DND-41 (cell line): Measurements from ENCODE around the gene AAMDC.
"Not testable (repeated sequence)": the region's sequence is repeated elsewhere in the genome, so short reads cannot be mapped to it uniquely, and the experiment has no call there.

Source experiments
- ATAC-seq: fragments of 200-7000 bp; cut with Tn5 transposase; 3 replicates; pipeline ENCODE4 v1.9.1; 2021; ENCODE audit warnings: low read depth; ENCODE audit not compliant: insufficient read depth
- DNase-seq: peaks from one replicate; pipeline ENCODE4 v3.0.0-alpha.2; 2020
- H2AFZ ChIP-seq: 2 replicates; pipeline ENCODE4 v1.6.0; 2012; ENCODE audit warnings: low read depth, low read length
- H3K27ac ChIP-seq: 2 replicates; pipeline ENCODE4 v1.5.1; 2012; ENCODE audit warnings: low read length, inconsistent platforms
- H3K27me3 ChIP-seq: fragments of 200-600 bp; sonication (generic); 2 replicates; pipeline ENCODE4 v1.6.0; 2012; ENCODE audit warnings: low read length, mild to moderate bottlenecking, inconsistent platforms; ENCODE audit not compliant: insufficient read depth, poor library complexity
- H3K36me3 ChIP-seq: 2 replicates; pipeline ENCODE4 v1.5.1; 2012; ENCODE audit warnings: low read length, inconsistent platforms; ENCODE audit not compliant: insufficient read depth
- H3K4me1 ChIP-seq: 2 replicates; pipeline ENCODE4 v1.5.1; 2012; ENCODE audit warnings: mild to moderate bottlenecking, low read length; ENCODE audit not compliant: insufficient read depth
- H3K4me2 ChIP-seq: 2 replicates; pipeline ENCODE4 v1.6.0; 2012; ENCODE audit warnings: mild to moderate bottlenecking, moderate library complexity, low read length, inconsistent platforms; ENCODE audit not compliant: insufficient read depth
- H3K4me3 ChIP-seq, 2 experiments: fragments of 200-600 bp in 1 of 2; shearing (Covaris generic) in 1 of 2; 2 replicates each; pipeline ENCODE4 v1.5.1; 2012 to 2016; ENCODE audit warnings: inconsistent platforms in 2 of 2, low read length in 2 of 2, mild to moderate bottlenecking in 2 of 2, low read depth in 1 of 2, moderate library complexity in 1 of 2
- H3K79me2 ChIP-seq: 2 replicates; pipeline ENCODE4 v1.6.0; 2012; ENCODE audit warnings: low read length, inconsistent platforms; ENCODE audit not compliant: insufficient read depth
- H3K9ac ChIP-seq: 2 replicates; pipeline ENCODE4 v1.6.0; 2012; ENCODE audit warnings: low read depth, mild to moderate bottlenecking, inconsistent platforms, low read length, moderate library complexity
- H3K9me3 ChIP-seq: 2 replicates; pipeline ENCODE4 v1.5.1; 2012; ENCODE audit warnings: low read length, moderate library complexity, mild to moderate bottlenecking, inconsistent platforms; ENCODE audit not compliant: insufficient read depth, severe bottlenecking
- H4K20me1 ChIP-seq: 2 replicates; pipeline ENCODE4 v1.6.0; 2012; ENCODE audit warnings: low read length; ENCODE audit not compliant: insufficient read depth
- EZH2 ChIP-seq: IDR thresholded peaks from 3 replicates; pipeline ENCODE4 v1.6.1; 2012; ENCODE audit warnings: borderline replicate concordance, low read depth, mild to moderate bottlenecking, moderate library complexity, low read length, inconsistent platforms; ENCODE audit not compliant: severe bottlenecking
- TF ChIP-seq, protein P1 (sequence below): IDR thresholded peaks from 2 replicates; pipeline ENCODE4 v1.5.1; 2012; ENCODE audit warnings: borderline replicate concordance, low read length, moderate library complexity, mild to moderate bottlenecking; ENCODE audit not compliant: poor library complexity, severe bottlenecking; ENCODE audit errors: extremely low read depth

AAMDC gene

DNA sequence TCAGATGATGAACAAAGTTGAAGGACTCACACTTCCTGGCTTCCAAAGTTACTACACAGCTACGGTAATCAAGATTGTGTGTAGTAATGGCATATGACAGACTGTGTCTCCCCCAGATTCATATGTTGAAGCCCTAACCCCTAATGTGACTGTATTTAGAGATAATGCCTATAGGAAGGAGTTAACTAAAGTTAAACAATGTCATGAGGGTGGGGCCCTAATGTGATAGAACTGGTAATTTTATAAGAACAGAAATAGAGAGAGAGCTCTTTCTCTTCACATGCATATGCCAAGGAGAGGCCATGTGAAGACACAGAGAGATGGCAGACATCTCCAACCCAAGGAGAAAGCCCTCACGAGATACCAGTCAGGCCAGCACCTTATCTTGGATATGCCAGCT lies 8.0 kb downstream of the AAMDC start:
- H4K20me1 ChIP-seq: no peaks in the 10 kb centered on the region
- DNase-seq (no peak), ATAC-seq (no peak)
- no peak for TF ChIP-seq EZH2
- TF ChIP-seq, protein P1, sequence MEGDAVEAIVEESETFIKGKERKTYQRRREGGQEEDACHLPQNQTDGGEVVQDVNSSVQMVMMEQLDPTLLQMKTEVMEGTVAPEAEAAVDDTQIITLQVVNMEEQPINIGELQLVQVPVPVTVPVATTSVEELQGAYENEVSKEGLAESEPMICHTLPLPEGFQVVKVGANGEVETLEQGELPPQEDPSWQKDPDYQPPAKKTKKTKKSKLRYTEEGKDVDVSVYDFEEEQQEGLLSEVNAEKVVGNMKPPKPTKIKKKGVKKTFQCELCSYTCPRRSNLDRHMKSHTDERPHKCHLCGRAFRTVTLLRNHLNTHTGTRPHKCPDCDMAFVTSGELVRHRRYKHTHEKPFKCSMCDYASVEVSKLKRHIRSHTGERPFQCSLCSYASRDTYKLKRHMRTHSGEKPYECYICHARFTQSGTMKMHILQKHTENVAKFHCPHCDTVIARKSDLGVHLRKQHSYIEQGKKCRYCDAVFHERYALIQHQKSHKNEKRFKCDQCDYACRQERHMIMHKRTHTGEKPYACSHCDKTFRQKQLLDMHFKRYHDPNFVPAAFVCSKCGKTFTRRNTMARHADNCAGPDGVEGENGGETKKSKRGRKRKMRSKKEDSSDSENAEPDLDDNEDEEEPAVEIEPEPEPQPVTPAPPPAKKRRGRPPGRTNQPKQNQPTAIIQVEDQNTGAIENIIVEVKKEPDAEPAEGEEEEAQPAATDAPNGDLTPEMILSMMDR: no peak
- H3K9ac ChIP-seq: no peak overlapping the region
- H3K79me2 ChIP-seq: no peaks in the 10 kb centered on the region
- no peaks in the 10 kb centered on the region for H3K4me1 ChIP-seq
- no peak overlapping the region for H3K4me3 ChIP-seq
- no peaks in the 10 kb centered on the region for H3K27me3 ChIP-seq
- H3K36me3 ChIP-seq: no peaks in the 10 kb centered on the region
- no peak overlapping the region for H3K4me2 ChIP-seq
- H3K27ac ChIP-seq: no peak overlapping the region
- no peaks in the 10 kb centered on the region for H3K9me3 ChIP-seq
- no peak overlapping the region for H2AFZ ChIP-seq

DNA sequence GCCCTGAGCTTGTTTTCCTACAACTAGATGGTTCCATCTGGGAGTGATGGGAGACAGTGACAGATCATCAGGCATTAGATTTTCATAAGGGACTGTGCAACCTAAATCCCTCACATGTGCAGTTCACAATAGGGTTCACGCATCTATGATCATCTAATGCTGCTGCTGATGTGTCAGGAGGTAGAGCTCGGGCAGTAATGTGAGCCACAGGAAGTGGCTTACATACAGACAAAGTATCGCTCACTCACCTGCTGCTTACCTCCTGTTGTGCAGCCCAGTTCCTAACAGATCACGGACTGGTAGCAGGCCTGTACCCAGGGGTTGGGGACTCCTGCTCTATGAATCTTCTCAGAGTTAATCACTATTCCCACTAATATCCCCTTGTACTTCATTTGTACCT lies 12.4 kb downstream of the AAMDC start:
- no peak overlapping the region for H3K9ac ChIP-seq
- H3K4me2 ChIP-seq: no peak overlapping the region
- H3K4me1 ChIP-seq: no peaks in the 10 kb centered on the region
- no peak overlapping the region for H3K27ac ChIP-seq
- no peak for TF ChIP-seq EZH2
- TF ChIP-seq, protein P1: no peak
- H3K4me3 ChIP-seq: no peak overlapping the region
- ATAC-seq (no peak), DNase-seq (no peak)
- no peaks in the 10 kb centered on the region for H3K9me3 ChIP-seq
- H4K20me1 ChIP-seq: no peaks in the 10 kb centered on the region
- no peak overlapping the region for H2AFZ ChIP-seq
- H3K27me3 ChIP-seq: no peaks in the 10 kb centered on the region
- H3K79me2 ChIP-seq: no peaks in the 10 kb centered on the region
- H3K36me3 ChIP-seq: no peaks in the 10 kb centered on the region

DNA sequence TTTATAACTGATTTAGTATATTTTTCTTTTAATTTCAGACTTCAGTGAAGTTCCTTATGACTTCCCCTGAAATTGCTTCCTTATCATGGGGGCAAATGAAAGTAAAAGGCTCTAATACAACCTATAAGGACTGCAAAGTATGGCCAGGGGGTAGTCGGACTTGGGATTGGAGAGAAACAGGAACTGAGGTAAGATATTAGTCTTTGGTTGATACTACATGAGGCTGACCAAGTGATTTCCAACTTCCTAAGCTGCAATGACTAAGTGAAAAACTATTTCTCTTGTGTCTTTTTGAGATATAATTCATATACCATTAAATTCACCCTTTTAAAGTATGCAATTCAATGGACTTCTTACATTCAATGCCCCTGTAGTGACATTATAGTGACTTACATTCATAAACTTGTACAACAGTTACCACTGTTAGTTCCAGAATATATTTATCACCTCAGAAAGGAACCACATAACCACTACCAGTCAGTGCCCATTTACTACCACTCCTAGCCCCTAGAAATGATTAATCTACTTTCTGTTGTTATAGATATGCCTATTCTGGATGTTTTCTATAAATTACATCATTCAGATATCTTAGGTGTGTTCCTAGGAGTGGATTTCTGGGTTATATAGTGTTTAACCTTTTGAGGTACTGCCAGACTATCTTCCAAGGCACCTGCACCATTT lies 21.6 kb downstream of the AAMDC start:
- Histone ChIP-seq H3K4me3 (no peak overlapping the region), H3K36me3 (peaks cover 22% of the 10 kb centered on the region; the same call in 1 of the 2 replicates), H3K79me2 (no peaks in the 10 kb centered on the region), H2AFZ (no peak overlapping the region), H4K20me1 (no peaks in the 10 kb centered on the region), H3K27me3 (no peaks in the 10 kb centered on the region), H3K9ac (no peak overlapping the region), H3K9me3 (peaks cover 4% of the 10 kb centered on the region), H3K27ac (no peak overlapping the region), H3K4me1 (no peaks in the 10 kb centered on the region), H3K4me2 (no peak overlapping the region)
- ATAC-seq: no peak
- TF ChIP-seq, protein P1: no peak
- TF ChIP-seq EZH2: no peak
- no peak for DNase-seq

DNA sequence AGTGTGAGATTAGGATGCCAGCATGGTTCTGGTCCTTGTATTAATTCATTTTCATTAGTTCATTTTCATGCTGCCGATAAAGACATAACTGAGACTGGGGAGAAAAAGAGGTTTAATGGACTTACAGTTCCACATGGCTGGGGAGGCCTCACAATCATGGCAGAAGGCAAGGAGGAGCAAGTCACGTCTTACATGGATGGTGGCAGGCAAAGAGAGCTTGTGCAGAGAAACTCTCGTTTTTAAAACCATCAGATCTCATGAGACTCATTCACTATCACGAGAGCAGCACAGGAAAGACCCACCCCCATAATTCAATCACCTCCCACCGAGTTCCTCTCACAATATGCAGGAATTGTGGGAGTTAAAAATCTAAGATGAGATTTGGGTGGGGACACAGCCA lies 22.8 kb downstream of the AAMDC start:
- H3K4me1 ChIP-seq, H3K9ac ChIP-seq, H2AFZ ChIP-seq, H3K27ac ChIP-seq, H3K4me2 ChIP-seq, ATAC-seq, H3K4me3 ChIP-seq, H4K20me1 ChIP-seq, H3K9me3 ChIP-seq, H3K27me3 ChIP-seq, H3K79me2 ChIP-seq, DNase-seq: not testable (repeated sequence)
- peaks cover 22% of the 10 kb centered on the region; the same call in 1 of the 2 replicates for H3K36me3 ChIP-seq
